GM18519 (cell line): ENCODE measurements around the gene LRRC32.

Source experiments
- ATAC-seq: cut with Tn5 transposase; IDR thresholded peaks from one replicate; pipeline ENCODE4 v1.9.1; 2021; ENCODE audit warnings: mild to moderate bottlenecking, moderate library complexity; ENCODE audit not compliant: unreplicated experiment, low FRiP score

Gene LRRC32

GRCh38 chr11:76665172-76665571, 5.4 kb downstream of the LRRC32 start:
- no peak for ATAC-seq

- no peak for ATAC-seq
These were observed 5.9 kb downstream of the LRRC32 start for GRCh38 chr11:76664578-76665061.

- no peak for ATAC-seq
These were observed 6.6 kb downstream of the LRRC32 start for GRCh38 chr11:76663912-76664440.

DNA sequence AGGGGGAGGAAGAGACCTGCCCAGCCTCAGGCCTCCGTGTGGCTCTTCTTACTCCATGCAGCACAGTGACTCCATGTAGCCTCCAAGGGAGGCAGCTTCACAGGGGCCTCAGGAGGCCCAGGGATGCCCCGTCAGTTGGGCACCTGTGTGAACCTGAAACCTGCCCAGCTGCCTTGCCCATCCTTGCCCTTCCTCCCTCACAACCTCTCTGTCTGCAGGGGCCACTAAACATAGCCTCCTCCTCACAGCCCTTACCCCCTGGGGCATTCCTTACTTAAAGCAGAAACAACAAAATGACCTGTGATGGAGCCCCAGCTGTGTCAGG, 7.1 kb downstream of the LRRC32 start:
- no peak for ATAC-seq

GRCh38 chr11:76662656-76663485, 7.7 kb downstream of the LRRC32 start:
- ATAC-seq: no peak

- ATAC-seq: no peak
These were observed 8.6 kb downstream of the LRRC32 start for GRCh38 chr11:76661834-76662434.

- ATAC-seq: no peak
These were observed 9.2 kb downstream of the LRRC32 start for GRCh38 chr11:76661306-76661751.

GRCh38 chr11:76660533-76661305, 9.8 kb downstream of the LRRC32 start:
- ATAC-seq: no peak

GRCh38 chr11:76659672-76660532, 10.6 kb downstream of the LRRC32 start:
- no peak for ATAC-seq

DNA sequence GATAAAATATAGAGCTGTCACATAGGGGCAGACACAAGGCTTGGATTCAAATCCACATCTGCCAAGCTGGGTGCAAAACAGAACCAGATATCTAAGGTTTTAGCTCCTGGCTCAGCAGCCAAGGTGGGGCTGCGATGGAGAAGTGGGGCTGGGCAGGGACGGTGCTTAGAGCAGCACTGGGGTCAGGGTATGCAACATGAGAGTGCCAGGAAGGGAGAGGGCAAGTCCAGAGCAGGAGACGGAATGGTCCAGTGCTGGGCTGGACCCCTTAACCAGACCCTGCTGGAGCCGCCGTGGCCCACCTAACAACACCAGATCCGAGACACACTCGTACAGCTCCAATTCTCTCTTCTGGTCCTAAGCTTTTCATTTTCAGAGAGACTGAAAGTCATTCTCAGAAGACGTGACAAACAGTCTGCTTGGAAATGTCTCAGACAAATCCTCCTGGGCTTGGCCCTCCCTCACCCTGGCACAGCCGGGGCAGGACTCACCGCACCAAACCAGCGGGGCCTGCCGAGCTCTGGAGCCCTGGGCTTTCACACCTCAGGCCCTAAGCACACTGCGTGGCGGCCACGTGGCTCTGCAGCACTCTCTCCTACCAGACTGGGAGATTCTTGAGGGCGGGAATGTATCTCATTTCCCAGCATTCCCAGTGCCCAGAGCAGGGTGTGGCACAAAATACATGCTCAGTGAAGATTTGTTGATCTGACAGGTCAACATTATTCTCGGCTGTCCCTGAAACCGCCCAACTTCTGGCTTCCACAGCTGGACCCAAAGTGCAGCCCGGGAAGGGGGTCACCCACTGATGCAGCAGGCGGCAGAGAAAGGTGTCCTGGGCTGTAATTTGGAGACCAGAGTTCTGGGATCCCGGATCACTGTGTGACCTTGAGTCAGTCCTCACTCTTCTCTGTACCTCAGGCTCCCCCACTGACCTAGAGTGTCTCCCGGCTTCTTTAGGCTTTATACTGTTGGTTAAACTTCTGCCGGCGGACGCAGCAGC, 11.6 kb downstream of the LRRC32 start:
- ATAC-seq: no peak

GRCh38 chr11:76658231-76658630, 12.3 kb downstream of the LRRC32 start:
- no peak for ATAC-seq

GRCh38 chr11:76657187-76658170, 13.1 kb downstream of the LRRC32 start:
- ATAC-seq: no peak

GRCh38 chr11:76656571-76657081, 13.9 kb downstream of the LRRC32 start:
- ATAC-seq: no peak

DNA sequence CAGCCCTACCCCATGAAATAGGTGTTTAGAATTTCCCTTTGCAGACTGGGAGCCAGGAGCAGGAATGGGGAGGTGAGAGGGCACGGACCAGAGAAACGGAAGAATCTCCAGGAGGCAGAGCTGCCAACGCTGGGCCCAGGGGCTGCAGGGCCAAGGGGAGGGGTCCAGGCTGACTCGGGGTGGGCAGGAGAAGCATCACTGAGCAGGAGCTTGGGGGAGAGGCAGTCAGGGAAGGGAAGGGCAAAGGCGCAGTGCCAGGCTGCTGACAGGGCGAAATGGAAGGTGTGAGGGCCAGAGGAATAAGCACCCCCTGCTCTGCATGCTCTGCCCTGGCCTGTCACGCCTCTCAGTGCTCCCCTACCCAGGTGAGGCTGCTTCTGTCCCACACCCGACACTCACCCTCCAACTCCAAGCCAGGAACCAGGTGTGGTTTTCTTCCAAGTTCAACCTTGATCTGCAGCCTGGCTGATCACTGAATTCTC, 14.5 kb downstream of the LRRC32 start:
- ATAC-seq: no peak

- no peak for ATAC-seq
These were observed 15.0 kb downstream of the LRRC32 start for GRCh38 chr11:76655501-76656049.

- no peak for ATAC-seq
These were observed 15.6 kb downstream of the LRRC32 start for GRCh38 chr11:76654980-76655379.

- ATAC-seq: no peak
These were observed 16.2 kb downstream of the LRRC32 start for GRCh38 chr11:76654298-76654851.
